HG03378 (cell line): Measurements from ENCODE around the gene IWS1.
"Not testable (repeated sequence)": the region's sequence is repeated elsewhere in the genome, so short reads cannot be mapped to it uniquely, and the experiment has no call there.

ENCODE experiments used
- ATAC-seq: cut with Tn5 transposase; IDR thresholded peaks from one replicate; pipeline ENCODE4 v1.9.1; 2021; ENCODE audit warnings: mild to moderate bottlenecking, moderate library complexity; ENCODE audit not compliant: unreplicated experiment

The IWS1 gene

DNA sequence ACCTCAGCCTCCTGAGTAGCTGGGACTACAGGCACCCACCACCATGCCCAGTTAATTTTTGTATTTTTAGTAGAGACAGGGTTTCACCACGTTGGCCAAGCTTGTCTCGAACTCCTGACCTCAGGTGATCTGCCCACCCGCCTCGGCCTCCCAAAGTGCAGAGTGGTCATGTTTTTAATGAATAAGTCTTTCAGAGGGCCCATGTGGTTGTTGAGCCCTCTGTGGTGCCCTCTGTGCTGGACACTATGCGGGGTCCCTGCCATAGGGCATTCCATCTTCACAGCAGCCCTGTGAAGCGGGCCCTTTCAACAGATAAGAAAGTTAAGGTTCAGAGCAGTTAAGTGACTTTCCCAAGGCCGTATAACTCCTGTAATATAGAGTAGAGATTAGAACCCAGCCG, 35.1 kb upstream of the IWS1 start:
- no peak for ATAC-seq

DNA sequence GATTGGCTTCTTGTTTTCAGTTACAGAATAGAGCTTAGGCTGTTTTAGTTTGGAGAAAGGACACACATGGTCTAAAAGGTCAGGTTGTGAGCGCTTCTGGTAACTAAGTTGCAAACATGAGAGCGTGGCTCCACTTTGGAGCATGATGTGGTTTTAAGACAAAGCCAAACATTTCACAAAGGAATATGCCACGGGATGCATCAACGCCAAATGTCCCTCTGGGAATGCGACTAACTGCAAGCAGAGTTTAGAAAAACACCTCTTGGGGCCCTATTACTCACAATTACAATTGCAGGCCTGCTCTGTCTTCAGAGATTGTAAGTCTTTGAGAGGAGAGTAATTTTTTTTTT, 34.6 kb upstream of the IWS1 start:
- no peak for ATAC-seq

DNA sequence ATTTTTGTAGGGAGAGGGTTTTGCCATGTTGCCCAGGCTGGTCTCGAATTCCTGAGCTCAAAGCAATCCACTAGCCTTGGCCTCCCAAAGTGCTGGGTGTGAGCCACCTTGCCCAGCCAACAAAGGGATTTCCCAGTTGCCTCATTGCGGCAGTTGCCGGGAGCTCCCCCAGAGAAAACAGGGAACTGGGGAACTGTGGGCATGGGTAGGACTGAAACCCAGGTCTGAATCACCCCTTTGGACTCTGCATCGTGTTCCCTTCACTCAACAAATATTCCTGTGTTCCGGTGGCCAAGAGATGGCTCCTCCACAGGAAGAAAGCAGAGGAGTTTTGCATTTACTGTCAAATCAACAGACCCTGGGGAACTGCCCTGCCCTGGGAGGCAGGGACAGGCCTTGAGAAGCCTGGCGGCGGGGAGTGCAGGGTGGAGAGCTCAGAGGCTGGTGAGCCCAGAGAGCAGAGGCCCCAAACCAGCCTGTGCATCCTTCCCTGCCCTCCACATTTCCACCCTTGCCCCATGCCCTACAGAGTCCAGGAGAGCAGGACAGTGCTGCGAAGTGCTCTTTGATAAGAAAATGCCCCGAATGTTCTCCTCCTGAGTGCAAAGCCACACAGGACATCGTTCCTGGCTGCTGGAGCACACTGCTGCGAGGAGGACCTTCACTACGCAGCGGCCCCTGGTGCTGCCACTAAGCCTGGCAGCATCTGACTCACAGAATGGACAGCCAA, 34.1 kb upstream of the IWS1 start:
- ATAC-seq: no peak

DNA sequence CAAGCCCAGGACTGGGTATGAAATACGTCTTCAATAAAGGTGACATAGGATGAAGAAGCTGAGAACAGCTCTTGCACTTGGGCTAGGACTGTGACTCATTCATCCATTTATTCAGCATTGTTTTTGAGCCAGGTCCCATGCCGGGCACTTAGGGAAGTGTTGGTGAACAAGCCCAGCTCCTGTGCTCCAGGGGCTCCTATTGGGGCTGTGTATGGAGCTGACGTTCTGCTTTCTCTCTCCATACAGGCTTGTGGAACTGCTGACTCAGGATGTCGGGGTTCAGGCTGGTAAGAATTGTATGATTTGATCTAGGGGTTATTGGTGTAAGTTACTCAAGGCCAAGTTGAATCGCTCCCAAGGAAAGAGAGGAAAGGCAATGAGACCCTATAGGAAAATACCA, 33.2 kb upstream of the IWS1 start:
- ATAC-seq: no peak

DNA sequence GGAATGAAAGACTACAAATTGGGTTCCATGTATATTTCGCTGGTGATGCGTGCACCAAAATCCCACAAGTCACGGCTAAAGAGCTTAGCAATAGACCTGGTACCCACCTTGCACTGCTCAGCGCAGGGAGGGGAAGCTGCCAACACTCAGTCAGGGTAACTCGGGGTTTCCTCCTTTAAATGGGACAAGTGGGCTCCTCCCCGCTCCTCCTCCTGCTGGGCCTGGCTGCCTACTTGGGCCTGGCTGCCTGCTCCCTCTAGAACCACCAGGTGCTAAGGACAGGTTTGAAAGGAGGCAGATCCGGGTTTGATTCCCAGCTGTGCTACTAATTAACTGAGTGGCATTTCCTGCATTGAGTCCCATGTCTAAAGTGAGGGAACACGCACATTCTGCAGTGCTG, 32.6 kb upstream of the IWS1 start:
- no peak for ATAC-seq

DNA sequence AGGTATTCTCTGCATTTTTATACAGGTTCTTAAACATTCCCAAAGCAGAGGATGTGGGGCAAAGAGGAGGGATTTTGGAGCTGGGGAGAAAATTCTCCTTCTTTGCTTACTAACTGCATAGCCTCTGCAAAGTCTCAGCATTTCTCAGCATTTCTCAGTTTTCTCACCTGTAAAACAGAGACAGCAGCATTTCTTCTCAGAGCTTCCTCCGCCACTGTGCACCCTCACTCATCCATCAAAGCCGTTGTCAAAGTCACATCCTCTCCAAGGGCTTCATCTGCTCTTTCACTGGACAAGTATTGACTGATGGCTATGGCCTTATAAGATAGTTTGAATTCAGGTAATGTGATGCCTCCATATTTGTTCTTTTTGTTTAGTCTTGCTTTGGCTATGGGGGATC, 26.6 kb upstream of the IWS1 start:
- ATAC-seq: no peak

DNA sequence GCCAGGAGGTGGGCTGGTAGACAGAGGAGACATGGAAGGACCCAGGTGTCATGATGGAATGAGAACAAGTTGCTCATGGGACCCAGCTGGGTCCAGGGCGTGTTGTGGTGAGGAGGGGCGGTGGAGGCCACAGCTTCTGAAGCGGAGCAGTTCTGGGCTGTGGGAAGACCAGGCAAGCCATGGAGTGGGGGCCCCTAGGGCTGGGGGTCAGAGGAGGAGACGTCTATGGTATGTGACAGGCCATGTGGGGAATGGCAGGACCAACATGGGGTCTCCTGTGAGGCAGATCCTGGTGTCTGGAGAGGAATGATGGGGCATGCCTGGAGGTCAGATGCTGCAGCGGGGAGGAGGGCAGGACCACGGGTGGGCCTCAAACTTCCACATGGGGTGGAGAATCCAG, 26.0 kb upstream of the IWS1 start:
- no peak for ATAC-seq

DNA sequence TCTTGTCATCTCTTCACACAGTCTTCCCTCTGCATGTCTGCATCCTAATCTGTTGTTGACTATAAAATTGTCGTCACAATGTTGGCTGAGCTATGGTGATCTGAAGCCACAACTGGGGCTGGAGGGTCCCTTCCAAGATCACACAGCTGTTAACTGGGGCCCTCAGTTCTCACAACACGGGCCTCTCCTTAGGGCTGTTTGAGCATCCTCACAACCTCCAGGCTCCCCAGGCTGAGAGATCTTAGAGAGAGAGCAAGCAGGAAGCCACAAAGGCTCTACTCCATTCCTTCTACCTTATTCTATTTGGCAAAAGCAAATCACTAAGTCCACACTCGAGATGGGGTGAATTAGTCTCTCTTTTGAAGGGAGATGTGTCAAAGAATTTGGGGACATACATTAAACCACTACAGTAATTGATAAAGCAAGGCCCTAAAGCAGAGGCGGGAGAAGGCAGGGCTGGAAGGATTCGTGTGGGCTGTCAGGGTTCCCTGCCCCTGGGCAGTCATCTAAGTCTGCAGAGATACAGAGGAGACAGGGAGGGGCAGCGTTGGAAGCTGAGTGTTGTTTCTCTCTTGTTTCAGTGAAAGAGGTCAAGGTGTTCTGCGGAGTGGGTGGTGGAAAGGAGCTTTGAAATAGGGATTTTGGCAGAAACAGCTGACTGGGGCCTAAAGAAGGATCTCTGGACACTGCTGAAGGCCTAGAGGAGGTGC, 25.1 kb upstream of the IWS1 start:
- no peak for ATAC-seq

DNA sequence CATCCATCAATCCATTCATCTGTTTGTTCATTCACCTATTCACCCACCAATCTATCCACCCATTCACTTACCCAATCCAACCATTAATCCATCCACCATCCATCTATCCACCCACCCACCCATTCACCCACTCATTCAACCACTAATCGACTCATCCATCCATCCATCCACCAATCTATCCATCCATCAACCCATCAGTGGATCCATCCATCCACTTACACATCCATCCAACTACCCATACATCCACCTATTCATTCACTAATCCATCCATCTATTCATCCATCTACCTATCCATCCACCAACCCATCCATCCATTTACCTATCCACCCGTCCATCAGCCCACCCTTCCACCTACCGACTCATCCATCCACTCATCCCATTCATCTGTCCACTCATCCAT, 20.5 kb upstream of the IWS1 start:
- ATAC-seq: no peak

DNA sequence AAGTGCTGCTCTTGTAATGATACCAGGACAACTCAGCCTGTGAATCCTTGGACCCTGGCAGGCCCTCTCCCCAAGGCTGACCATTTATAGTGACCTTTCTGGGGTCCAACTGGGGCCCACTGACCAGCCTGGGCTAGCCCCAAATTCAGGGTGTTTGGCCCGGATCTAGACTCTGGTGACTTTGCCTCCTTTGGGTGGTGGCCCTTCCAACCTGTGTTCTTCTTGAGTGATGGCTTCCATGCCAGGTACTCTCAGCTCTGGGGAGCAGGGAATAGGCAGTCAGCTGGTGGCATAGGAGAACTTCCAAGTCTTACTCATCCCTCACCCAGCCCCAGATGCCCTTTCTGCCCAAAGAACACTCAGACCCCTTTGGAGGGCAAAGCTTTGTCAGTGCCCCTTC, 19.5 kb upstream of the IWS1 start:
- ATAC-seq: no peak

DNA sequence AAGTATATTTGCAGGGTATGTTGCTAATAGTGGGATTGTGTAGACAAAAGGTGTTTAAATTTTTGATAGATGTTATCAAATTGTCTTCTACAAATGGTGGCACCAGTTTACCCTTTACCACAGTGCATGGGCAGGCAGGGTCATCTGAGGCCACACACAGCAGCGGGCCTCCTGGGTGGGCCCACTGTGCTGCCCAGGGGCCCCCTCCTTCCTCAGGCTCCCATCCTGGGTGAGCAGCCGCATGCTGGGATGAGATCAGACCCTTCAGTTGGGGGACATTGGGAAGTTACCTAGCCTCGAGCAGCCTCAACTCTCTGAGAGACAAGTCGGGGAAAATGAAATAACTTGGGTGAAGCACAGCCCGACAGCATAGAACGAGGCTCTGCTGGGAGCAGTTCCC, 18.9 kb upstream of the IWS1 start:
- no peak for ATAC-seq

DNA sequence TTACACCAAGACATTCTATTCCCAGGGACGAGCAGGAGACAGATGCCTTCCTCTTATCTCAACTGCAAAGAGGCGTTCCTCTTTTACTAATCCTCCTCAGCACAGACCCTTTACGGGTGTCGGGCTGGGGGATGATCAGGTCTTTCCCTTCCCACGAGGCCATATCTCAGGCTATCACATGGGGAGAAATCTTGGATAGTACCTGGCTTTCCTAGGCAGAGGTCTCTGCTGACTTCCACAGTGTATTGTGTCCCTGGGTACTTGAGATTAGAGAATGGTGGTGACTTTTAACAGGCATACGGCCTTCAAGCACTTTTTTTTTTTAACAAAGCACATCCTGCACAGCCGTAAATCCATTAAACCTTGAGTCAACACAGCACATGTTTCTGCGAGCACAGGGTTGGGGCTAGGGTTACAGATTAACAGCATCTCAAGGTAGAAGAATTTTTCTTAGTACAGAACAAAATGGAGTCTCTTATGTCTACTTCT, 16.8 kb upstream of the IWS1 start:
- not testable (repeated sequence) for ATAC-seq

DNA sequence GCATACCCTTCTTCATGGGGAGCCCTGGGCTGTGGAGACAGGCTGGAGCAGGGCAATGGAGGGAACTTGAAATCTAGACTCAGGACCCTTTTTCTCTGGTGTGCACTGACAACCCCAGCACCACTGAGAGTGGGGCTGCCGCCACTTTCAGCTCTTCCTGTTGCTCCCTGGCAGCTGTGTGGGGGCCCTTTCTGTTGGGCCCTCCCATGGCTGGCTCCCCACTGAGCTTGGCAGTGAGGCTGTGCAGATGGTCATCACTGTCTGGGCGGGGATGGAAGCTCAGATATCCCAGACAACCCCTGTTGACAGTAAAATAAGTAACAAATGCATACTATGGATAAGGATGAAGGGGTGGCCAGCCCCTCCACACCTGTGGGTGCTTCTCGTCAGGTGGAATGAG, 15.9 kb upstream of the IWS1 start:
- no peak for ATAC-seq

DNA sequence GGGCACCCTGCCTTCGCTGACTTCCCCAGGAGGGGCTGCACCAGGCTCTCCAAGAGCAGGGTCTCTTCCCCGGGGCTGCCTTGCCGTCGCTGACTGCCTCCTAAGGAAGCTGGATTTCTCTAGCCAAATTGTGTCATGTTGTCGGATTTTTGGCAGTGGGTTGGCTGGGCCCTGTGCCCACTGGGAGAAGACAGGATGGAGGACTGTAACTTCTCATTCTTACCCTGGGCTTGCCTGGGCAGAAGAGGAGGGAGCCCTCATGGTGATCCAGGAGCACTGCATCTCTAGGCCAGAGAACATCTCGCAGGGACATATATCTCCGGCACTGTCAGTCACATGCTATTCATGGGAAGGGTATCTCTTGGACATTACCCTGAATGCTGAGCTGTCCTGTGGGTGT, 15.5 kb upstream of the IWS1 start:
- ATAC-seq: no peak

DNA sequence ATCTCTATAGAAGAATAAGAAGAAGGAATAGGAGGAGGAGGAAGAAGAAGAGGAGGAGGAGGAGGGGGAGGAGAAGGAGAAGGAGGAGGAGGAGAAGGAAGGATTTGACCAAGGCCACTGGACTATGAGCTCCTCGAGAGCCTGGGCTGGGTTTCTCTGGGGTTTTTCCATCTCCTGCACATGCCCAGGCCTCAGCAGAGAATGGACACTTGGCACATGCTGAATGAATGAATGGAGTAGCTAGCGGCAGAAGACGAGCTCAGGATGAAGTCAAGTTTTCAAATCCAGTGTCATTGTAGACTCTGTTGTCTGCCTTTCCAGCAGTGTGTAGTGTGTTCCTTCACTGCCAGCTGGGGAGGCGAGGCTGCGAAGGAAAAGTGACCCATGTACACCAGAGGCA, 11.4 kb upstream of the IWS1 start:
- ATAC-seq: no peak

DNA sequence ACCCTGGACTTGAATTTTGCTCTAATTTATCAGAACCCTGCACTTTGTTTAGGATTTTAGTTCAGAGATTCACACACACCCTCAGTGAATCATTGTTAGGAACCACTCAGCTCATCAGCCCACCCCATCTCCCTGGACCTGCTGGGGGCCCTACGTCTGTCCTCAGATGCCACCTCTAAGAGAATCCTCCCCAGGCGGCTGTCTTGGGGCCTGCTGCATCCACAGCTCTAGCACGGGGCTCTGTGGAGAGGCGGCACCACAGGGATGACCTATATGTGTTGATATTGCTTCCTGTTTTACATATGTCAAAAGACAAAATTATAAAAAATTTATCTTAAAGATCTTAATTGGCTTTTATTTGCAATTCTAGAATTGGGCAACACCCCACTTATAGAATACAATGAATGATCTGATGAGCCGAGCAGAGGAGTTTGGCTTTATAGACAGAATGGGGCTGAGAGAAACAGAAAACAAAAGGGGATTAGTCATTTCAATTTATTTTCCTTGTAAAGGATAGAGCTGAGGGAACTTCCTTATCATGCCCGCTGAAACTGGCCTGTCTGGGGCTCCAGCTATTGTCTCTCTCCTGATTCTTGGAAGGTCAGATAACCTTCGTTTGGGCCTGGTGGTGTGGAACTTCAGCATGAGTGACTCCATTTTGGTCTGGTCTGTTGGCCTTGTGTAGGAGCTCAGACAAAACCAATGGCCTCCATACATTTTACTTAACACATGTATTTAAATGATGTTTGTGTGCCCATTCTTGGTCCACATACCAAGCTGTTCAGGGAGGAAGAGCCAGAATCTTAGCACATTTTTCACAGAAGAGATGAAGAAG, 10.6 kb upstream of the IWS1 start:
- ATAC-seq: no peak

DNA sequence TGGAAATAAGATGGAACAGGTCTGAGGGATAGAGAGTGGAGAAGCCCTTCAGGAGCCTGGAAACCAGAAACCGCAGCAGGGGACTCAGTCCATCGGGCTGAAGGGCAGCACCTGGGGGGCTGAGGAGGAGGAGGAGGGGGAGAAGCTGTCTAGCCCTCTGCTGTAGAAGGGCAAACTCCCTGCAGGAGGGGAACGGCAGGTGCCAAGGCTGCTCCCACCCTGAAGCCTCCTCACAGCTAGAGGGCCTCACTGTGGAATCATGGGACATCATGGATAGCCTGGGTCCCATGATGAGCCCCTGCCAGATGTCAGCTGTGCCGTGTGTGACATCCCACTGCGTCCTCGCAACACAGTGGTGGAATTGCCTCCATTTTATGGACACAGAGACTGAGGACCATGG, 9.6 kb upstream of the IWS1 start:
- ATAC-seq: no peak

DNA sequence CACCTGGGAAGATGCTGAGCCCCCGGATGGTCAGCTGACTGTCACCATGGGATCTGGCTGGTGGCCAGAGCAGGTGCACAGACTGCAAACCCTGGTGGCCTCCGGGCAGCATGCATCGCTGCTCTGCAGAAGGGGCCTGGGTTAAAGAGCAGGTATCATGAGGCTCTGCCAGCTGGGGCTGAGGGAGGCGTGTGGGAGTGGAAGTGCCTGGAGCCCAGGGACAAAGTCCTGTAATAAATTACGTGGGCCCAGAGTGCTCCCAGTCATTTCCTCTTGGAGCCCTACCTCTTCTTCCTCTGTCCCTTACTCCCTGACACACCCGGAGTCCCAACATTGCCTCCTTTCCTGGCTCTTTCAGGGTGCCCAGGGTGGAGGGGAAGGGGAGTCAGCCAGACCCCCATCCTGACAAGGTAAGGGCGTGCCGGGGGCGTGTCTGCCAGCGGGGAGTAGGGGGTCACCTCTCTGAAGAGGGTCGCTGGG, 9.2 kb upstream of the IWS1 start, which contains the start of gene MYO7B:
TSS of gene MYO7B (plus strand) at position 262 of the 480 bp plus-strand sequence. CDS start 24,040 bp downstream, outside the sequence.
- no peak for ATAC-seq

DNA sequence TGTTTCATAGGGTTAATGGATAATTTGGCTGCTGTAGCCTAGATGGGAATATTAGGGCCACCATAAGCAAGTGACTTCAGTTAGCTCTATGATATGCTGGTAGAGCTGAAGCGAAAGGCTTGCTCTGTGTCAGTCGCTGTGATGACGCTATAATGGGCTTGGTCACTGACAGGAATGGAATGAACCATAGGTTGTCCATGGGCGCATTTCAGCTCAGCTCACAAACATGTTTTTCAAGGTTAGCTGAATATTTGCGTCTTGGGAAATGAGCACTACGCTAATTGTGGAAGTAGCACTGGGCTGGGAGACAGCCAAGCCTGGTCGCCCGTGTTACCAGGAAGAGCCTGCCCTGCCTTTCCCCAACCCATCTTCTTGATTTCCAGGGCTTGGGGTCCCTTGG, 6.0 kb upstream of the IWS1 start:
- ATAC-seq: no peak

DNA sequence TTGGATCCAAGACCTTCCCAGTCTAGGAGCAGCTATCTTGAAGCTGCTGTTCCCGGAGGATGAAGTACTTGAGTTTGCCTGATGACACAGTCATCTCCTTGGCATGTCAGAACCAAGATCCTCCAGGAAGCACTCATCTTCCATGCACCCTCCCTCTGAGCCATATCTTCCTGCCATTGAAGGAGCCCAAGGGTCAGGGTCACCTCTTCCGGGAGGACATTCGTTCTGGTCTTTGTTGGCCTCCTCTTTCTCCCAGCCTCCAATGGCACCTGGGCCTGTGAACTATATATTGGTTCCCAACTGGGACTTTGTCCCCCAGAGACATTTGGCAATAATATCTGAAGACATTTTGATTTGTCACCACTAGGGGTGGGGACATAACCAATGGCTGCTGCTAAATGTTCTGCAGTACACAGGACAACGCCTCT, 4.9 kb upstream of the IWS1 start:
- no peak for ATAC-seq
